ENCODE results near the gene TBC1D3B.
A peak's percentile ranks its signal among the peaks of the same experiment; 100 is the strongest.
"Not testable (repeated sequence)": the region's sequence is repeated elsewhere in the genome, so short reads cannot be mapped to it uniquely, and the experiment has no call there.

Gene TBC1D3B

DNA sequence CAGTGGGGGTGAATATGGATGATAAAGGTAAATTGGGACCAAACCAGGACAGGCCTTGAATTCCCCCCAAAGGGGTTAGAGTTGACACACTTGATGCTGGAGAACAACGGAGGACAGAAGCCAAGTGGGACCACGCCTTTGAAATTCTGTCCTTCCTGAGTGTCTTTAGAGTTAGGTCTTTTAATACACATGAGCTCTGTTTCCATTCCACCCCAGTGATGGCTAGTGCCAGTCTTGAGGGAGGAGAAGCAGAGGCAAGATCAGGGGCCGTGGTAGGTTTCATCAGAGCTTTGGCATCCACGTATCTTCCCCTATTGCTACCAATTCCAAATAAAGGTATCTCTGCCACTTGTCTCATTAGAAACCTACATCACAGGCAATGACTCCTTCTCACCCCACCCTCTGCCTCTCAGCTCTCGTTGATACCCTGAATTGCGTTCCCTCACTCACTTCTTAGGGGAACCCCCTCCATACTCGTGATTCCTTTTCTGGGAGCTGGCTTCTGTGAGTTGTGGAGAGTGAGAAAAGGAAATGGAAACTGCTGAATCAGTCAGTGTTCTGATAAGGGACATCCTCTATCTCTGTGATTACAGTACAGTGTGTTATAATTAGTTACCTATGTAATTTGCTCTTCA, 22.5 kb upstream of the TBC1D3B start:
- DNase-seq: no peak

DNA sequence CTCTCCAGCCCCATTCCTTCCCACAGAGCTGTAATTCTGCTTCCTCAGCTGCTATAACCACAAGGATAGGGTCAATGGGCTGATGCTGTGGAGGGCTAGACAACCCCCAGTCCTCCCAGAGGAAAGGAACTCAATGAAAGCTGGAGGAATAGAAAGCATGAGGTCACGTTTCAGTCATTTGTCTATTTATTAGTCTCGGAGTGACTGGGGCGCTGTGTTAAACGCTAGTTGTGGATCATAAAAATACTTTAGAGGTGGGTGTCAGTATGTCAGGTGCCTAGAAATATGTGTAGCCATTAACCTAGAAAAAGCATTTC, 20.9 kb upstream of the TBC1D3B start:
- DNase-seq: no peak

- no peak for DNase-seq
Observed at GRCh38 chr17:36196131-36196486, 19.7 kb upstream of the TBC1D3B start.

DNA sequence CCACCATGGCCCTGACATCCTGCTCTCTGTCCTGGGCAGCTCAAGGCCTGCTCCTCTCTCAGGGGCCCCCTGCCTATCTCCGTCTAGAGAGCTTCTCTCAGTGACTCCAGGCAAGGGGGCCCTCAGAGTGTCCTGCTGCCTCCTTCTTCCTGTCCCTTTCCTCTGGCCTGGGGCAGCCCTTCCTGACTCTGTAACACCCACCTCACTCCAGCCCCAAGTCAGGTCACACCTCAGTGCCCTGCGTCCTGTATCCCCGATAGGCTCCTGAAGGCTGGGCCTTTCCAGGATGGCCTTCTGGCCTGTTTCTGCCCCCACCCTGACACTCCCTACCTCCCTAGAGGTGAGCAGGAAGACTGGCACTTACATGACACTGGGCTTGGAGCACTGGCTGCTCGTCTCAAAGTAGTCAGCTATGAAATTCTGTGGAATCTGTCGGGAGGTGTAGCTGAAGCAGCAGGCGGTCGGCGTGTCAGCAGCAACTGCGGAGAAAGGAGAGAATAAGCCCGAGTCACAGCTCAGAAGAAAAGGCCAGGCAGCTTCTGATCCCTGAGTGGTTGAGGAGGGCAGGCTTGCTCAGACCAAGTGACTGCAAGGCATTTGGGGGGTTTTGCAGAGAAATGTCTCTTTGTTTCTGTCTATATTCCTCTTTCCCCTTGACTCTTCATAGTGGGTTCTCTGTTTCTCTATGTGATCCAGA, 19.1 kb upstream of the TBC1D3B start:
- no peak for DNase-seq

DNA sequence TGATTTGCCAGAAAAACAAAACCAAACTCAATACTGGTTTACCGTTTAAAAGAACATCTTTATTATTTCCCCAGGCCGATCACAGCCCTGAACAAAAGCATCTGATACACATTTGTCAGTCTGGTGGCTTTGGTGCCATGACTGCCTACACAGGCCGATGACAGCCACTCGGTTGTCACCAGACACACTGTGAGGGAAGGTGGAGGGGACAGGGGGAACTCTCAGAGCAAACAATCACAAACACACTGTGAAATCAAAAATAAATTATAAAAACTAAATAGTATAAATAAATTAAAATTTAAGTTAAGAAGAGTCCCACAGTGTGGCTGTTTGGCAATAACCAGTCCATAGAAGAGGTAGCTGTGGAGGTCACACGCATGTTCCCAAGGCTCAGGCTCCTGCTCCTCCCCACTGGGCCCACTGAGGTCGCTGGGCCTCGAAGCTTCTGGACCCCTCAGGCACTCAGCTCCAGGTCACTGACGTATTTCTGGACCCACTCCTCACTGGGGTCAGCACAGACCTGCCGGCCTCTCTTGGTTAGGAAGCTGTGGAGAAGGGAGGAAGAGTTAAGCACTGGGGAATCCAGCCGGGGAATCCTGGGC, 18.5 kb upstream of the TBC1D3B start:
- not testable (repeated sequence) for DNase-seq

GRCh38 chr17:36194147-36194831, 17.9 kb upstream of the TBC1D3B start:
- not testable (repeated sequence) for DNase-seq

DNA sequence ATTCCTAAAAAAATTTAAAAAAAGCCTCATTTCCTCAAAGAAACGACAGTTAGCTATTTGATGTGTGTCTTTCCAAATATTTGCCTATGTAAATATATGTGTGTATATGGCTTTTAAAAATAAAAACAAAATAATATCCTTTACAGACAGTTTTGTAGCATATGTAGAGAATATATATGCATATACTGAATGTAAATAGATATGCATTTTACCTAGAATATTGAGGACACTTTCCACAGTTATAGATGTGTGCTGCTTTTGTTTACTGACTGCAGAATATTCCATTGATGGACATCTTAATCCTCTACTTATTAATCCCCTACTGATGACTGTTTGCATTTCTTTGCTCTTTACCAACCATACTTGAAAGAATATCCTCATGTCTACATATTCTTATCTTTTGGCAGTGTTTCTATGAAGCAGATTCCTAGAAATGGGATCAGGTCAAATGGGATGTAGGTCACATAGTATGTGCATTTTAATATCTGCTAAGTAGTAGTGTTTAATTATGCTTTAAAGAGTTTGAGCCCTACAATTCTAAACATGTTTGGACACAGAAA, 16.9 kb upstream of the TBC1D3B start:
- no peak for DNase-seq

GRCh38 chr17:36190549-36191330, 14.3 kb upstream of the TBC1D3B start:
- not testable (repeated sequence) for DNase-seq

DNA sequence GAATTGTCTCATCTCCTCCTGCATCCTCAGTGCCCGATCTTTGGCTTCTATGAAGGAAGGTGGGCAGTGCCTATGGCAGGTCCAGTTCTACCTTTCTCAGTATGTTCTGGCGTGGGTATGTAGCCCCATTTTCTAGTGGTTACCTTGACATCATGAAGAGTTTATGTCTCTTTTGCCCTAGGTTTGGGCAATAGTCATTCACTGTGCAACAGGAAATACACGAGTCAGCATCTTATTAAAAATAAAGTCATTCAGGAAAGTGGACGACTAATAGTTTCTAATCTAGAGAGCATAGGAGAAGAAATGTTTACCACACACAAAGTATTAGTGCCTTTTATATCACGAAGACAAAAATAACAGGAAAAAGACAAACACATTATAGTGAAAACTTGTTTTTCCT, 13.6 kb upstream of the TBC1D3B start:
- DNase-seq: not testable (repeated sequence)

- no peak for DNase-seq
Observed at GRCh38 chr17:36188891-36189306, 12.5 kb upstream of the TBC1D3B start.

GRCh38 chr17:36187943-36188665, 11.7 kb upstream of the TBC1D3B start:
- DNase-seq: not testable (repeated sequence)

- not testable (repeated sequence) for DNase-seq
Observed at GRCh38 chr17:36186810-36187763, 10.7 kb upstream of the TBC1D3B start.

DNA sequence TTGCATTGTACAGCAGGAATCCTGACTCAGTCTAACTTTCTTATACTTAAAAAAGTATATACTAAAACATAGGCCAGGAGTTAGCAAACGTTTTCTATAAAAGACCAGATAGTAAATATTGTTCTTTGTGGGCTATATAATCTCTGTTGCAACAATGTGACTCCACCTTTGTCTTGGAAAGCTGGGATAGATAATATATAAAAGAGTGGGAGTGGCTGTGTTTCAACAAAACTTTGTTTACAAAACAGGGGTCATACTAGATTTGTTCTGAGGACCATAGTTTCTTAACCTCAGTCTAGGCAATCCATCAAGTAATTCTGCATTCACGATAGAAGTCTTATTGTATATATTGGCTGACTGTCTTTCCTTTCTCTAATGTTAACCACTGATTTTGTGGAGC, 9.0 kb upstream of the TBC1D3B start:
- no peak for DNase-seq

DNA sequence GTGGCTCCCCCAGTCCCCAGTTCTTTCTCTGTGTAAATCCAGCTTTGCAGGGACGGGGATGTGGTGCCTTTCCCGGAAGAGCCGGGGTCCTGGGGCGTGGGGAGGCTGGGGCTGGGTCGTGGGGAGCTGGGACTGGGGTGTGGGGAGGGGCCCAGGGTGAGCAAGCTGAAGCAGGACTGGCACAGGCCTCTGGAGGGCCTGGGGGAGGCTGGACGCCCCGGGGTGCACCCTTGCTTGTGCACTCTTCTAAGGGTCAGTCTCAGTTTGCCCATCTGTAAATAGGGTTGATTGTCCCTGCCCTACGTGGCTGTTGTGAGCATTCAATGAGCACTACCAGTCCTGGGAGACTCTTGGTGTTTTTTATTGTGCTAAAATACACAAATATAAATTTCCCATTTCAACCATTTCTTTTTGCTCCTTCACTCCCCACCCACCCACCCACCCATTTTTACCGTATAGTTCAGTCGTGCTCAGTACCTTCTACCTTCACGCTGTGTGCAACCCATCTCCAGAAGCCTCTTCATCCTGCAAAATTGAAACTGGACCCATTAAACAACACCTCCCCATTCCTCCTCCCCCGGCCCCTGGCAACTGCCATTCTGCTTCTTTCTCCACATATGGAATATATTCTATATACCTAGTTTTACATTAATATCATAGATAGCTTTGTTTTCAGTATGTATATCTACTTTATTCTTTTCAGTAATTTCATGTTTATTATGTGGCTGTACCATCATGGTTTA, 7.8 kb upstream of the TBC1D3B start:
- DNase-seq: no peak

DNA sequence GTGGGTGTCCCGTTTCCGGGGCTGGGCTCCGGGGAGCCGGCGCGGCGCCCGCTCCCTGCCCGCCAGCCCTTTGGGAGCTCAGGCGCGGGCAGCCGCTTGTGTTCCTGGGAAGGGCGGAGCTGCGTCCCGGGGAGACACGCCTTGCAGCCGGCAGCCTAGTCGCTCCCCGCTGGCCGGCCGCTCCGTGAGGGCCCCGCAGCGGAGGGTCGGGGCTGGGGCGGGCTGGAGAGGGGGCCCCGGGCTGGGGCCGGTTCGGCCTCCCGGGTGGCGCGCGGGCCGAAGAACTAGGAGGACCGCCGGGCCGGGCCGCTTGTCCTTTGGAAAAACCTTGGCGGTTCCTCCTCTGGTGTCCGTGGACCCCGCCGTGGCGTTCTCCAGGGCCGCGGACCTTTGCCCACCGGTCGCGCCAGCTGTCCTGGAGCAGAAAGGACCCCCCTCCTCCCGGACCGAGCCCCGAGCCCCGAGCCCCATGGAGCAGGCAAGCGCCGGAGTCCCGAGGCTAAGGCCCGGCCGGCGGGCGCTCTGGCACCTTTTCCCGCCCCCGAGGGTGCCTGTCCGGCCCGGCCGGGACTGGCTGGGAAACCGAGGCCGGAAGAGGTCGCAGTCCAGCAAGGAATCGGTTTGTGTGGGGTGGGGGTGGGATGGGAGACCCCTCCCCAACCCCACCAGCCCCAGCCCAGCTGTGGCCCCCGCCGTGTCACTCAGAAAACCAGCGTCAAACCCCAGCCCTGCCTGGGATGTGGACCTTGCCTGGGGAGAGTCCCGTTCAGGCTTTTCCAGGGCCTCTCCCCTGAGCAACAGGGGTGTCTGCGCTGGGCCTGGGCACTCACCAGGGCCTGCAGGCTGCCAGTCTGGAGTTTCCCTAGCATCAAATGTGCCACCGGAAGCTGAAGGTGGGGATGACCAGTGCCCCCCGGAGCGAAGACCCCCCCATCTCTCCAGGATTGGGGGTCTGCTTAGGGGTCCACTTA, 6.8 kb upstream of the TBC1D3B start:
- DNase-seq: peak; percentile 40

GRCh38 chr17:36182176-36183000, 6.0 kb upstream of the TBC1D3B start:
- no peak for DNase-seq

DNA sequence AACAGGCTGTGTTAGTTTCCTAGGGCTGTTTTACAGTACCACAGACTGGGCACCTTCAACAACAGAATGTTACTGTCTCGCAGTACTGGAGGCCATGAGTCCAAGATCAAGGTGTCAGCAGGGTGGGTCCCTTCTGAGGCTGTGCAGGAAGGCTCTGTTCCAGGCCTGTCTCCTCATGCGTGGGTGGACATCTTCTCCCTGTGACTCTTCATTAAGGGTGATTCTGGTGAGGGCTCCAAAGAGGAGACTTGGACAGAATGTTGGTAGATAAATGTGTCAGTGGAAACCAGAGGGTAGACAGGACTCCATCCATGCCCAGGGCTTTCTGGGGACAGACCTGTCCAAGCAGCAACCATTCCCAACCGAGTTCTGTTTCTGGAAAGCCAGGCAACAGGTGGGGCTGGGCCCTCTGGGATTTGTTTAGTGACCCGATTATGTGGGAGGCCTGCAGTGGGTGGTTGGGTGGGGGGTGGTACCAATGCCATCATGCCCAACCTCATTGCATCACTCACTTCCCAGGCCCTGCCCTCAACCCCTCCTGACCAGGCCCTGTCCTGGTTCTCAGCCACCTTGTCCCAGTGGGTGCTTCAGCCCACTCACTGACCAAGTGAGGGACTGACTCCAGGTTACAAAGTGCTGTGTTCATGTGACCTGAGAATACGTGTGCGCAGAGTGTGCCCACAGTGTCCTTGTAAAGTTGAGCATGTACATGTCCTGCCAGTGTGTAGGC, 5.2 kb upstream of the TBC1D3B start:
- not testable (repeated sequence) for DNase-seq
